Measurements from ENCODE around the gene ABCC3.

DNA sequence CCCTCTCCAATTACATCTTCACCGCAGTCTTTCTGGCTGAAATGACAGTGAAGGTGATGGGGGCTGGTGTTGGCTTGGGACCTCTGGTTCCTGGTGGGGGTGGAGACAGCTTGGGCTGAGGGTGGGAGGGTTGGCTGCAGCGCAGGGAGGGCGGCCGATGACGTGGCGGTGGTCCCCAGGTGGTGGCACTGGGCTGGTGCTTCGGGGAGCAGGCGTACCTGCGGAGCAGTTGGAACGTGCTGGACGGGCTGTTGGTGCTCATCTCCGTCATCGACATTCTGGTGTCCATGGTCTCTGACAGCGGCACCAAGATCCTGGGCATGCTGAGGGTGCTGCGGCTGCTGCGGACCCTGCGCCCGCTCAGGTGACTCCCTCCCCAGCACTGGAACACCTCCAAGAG lies 31.8 kb upstream of the ABCC3 start:
- TF ChIP-seq CTCF (IDR thresholded peaks at IDR 0.05) (no peak), POLR2AphosphoS5 (IDR thresholded peaks at IDR 0.05) (no peak), EP300 (IDR thresholded peaks at IDR 0.05) (no peak)
